Progenitor cell of endocrine pancreas (in vitro differentiated cells): ENCODE measurements around the gene MYPN. TPM values are rescaled to one million over a fixed set of nuclear protein-coding genes. Genes with fewer than 3 reads are reported as not detected.

Experiments
- DNase-seq: peaks from one replicate; pipeline ENCODE4 v3.0.0; 2021; ENCODE audit warnings: low spot score; ENCODE audit not compliant: unreplicated experiment
- H3K27ac Mint-ChIP-seq: 2 replicates; pipeline ENCODE4 v1.8.0; 2021; ENCODE audit warnings: mild to moderate bottlenecking, moderate library complexity, mixed read lengths
- H3K27me3 Mint-ChIP-seq: 2 replicates; pipeline ENCODE4 v1.8.0; 2021; ENCODE audit warnings: mixed read lengths
- H3K36me3 Mint-ChIP-seq: 2 replicates; pipeline ENCODE4 v1.8.0; 2022; ENCODE audit warnings: mixed read lengths; ENCODE audit not compliant: insufficient read depth
- H3K4me1 Mint-ChIP-seq: 2 replicates; pipeline ENCODE4 v1.8.0; 2021; ENCODE audit warnings: low read depth, mixed read lengths
- H3K4me3 Mint-ChIP-seq: 2 replicates; pipeline ENCODE4 v1.8.0; 2021; ENCODE audit warnings: low read depth, mild to moderate bottlenecking, moderate library complexity, mixed read lengths
- H3K9me3 Mint-ChIP-seq: 2 replicates; pipeline ENCODE4 v1.8.0; 2021; ENCODE audit warnings: low read depth, mixed read lengths
- long read RNA-seq: library from polyadenylated mRNA; unstranded; transcript quantifications from one replicate; pipeline ENCODE4 v2.0.0, GENCODE V29; 2020
- total RNA-seq: library from RNA; stranded (reverse); gene quantifications from 2 replicates; pipeline ENCODE4 v1.2.1, GENCODE V29; 2021
- TF ChIP-seq, protein P1 (sequence below): fragments of 200-600 bp; sonication (generic); IDR thresholded peaks from one replicate; pipeline ENCODE4 v1.5.0; 2021; ENCODE audit warnings: antibody characterized with exemption, mild to moderate bottlenecking; ENCODE audit not compliant: unreplicated experiment

MYPN gene
- total RNA-seq: 0.05 and 0.22 TPM in 2 replicates
- long read RNA-seq: 0 reads

DNA sequence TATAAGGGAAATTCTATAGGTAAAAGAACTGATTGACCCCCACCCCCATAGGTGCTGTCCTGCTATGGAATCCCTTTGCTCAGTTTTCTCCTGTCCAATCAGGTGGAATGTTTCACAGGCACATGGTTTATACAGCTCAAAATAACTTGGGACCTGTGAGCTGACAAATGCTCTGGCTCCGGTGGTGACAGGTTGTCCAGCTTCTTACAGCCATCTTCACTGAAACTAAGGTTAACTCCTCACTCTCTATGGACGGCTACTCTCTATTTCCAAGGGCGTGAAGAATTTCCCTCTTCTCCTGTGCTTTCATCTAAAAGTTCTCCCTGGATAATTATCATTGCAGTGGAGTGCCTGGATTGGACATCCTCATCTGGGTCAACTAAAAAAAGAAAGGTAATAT, at the start of gene MYPN:
Gene MYPN (plus strand): TSS at position 158 of the 400 bp plus-strand sequence. CDS start 11,951 bp downstream, outside the sequence.
- no peak within 1 kb of the TSS for H3K27ac Mint-ChIP-seq
- H3K36me3 Mint-ChIP-seq: no peaks in the 10 kb centered on the region
- peaks cover 40% of the 10 kb centered on the region for H3K4me1 Mint-ChIP-seq
- H3K4me3 Mint-ChIP-seq: no peak within 1 kb of the TSS
- H3K9me3 Mint-ChIP-seq: no peaks in the 10 kb centered on the region
- H3K27me3 Mint-ChIP-seq: no peaks in the 10 kb centered on the region
- no peak for DNase-seq
- TF ChIP-seq, protein P1, sequence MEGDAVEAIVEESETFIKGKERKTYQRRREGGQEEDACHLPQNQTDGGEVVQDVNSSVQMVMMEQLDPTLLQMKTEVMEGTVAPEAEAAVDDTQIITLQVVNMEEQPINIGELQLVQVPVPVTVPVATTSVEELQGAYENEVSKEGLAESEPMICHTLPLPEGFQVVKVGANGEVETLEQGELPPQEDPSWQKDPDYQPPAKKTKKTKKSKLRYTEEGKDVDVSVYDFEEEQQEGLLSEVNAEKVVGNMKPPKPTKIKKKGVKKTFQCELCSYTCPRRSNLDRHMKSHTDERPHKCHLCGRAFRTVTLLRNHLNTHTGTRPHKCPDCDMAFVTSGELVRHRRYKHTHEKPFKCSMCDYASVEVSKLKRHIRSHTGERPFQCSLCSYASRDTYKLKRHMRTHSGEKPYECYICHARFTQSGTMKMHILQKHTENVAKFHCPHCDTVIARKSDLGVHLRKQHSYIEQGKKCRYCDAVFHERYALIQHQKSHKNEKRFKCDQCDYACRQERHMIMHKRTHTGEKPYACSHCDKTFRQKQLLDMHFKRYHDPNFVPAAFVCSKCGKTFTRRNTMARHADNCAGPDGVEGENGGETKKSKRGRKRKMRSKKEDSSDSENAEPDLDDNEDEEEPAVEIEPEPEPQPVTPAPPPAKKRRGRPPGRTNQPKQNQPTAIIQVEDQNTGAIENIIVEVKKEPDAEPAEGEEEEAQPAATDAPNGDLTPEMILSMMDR: no peak

DNA sequence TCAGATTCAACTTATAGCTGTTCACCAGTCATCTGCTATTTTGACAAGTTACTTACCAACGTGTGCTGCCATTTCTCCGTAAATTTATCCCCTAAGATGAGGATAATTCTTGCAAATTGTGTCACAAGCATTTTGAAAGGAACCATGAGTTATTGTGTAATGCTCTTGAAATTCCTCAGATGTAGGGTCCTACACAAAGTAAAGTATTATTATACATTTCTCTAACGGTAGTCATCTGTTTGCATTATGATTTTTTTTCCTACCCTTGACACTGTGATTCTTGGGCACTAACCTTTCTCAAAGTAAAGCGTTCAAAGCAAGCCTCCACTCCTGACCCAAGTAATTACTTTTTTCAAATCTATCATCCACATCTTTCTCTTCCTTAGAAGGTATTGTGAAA, 42.3 kb upstream of the MYPN start:
- peaks cover 7% of the 10 kb centered on the region for H3K36me3 Mint-ChIP-seq

GRCh38 chr10:68067508-68067907, 41.8 kb upstream of the MYPN start:
- Mint-ChIP-seq H3K36me3 (peaks cover 7% of the 10 kb centered on the region), H3K4me3 (no peak overlapping the region), H3K27me3 (no peaks in the 10 kb centered on the region), H3K4me1 (peaks cover 3% of the 10 kb centered on the region), H3K27ac (no peak overlapping the region), H3K9me3 (no peaks in the 10 kb centered on the region)
- no peak for DNase-seq
- TF ChIP-seq, protein P1: no peak

More for the DNA sequence above, 42.3 kb upstream of the MYPN start:
- Mint-ChIP-seq H3K4me1 (peaks cover 1% of the 10 kb centered on the region), H3K27me3 (no peaks in the 10 kb centered on the region), H3K4me3 (no peak overlapping the region), H3K27ac (no peak overlapping the region), H3K9me3 (no peaks in the 10 kb centered on the region)
- TF ChIP-seq, protein P1: no peak
- DNase-seq: no peak

DNA sequence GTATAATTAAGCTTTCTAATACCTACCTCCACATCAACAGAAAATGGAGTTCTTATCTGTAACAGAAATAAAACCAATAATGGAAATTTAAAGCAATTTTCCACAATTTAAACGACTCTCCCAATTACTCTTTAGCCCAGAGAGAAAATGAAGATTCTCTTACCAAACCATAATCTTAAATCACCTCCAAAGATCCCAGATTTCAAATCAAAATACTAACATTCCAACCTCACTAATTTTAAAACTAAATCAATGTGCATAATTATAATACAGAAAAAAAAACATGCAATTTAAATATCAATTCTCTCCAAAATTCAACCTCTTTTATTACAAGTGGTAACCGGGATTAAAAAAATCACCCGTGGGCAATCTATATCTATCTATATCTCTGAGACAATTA, 35.7 kb upstream of the MYPN start:
- Mint-ChIP-seq H3K4me1 (peaks cover 16% of the 10 kb centered on the region), H3K27me3 (no peaks in the 10 kb centered on the region), H3K36me3 (peaks cover 5% of the 10 kb centered on the region), H3K27ac (peak overlapping the region; percentile 97), H3K9me3 (no peaks in the 10 kb centered on the region), H3K4me3 (peak overlapping the region; percentile 98)
- TF ChIP-seq, protein P1: no peak
- no peak for DNase-seq

GRCh38 chr10:68074031-68074774, 35.1 kb upstream of the MYPN start:
- Mint-ChIP-seq H3K27me3 (no peaks in the 10 kb centered on the region), H3K27ac (peak overlapping the region; percentile 97), H3K9me3 (no peaks in the 10 kb centered on the region), H3K4me3 (peak overlapping the region; percentile 98), H3K4me1 (peaks cover 16% of the 10 kb centered on the region), H3K36me3 (peaks cover 5% of the 10 kb centered on the region)
- TF ChIP-seq, protein P1: no peak
- DNase-seq: no peak
